GM12878 (cell line): ENCODE measurements around the gene ACOX1.

Source experiments
- CTCF ChIP-seq, 3 experiments: IDR thresholded peaks in 2 of 3; conservative IDR thresholded peaks in 1 of 3; 2 replicates each; pipeline ENCODE4 v1.5.1; 2011; ENCODE audit warnings: low read depth in 3 of 3, low read length in 3 of 3, mild to moderate bottlenecking in 3 of 3, control low read depth in 2 of 3, moderate library complexity in 2 of 3, inconsistent platforms in 1 of 3, mixed read lengths in 1 of 3; ENCODE audit not compliant: control insufficient read depth in 2 of 3, insufficient read depth in 1 of 3; ENCODE audit errors: extremely low read depth in 1 of 3
- EZH2 ChIP-seq: IDR thresholded peaks from 2 replicates; pipeline ENCODE4 v1.6.1; 2012; ENCODE audit warnings: low read depth, mild to moderate bottlenecking, control low read depth, inconsistent platforms, low read length, borderline replicate concordance; ENCODE audit not compliant: control insufficient read depth
- IRF5 ChIP-seq: fragments of 450-650 bp; IDR thresholded peaks from 2 replicates; pipeline ENCODE4 v1.6.1; 2017; ENCODE audit warnings: borderline replicate concordance
- NFYB ChIP-seq: IDR thresholded peaks from 2 replicates; pipeline ENCODE4 v1.6.1; 2011; ENCODE audit warnings: low read depth, mild to moderate bottlenecking, low read length, improper control_type of control experiment, moderate library complexity; ENCODE audit not compliant: insufficient read depth
- POLR2A ChIP-seq: IDR thresholded peaks from 2 replicates; pipeline ENCODE4 v1.6.1; 2011; ENCODE audit warnings: low read depth, mild to moderate bottlenecking, low read length
- USF2 ChIP-seq: IDR thresholded peaks from 2 replicates; pipeline ENCODE4 v1.6.1; 2011; ENCODE audit warnings: low read depth, low read length, improper control_type of control experiment, borderline replicate concordance
- ZBTB11 ChIP-seq: fragments of 450-650 bp; formaldehyde crosslinking; IDR thresholded peaks from 2 replicates; pipeline ENCODE4 v1.5.0; 2022; ENCODE audit warnings: mild to moderate bottlenecking, missing genetic modification characterization
- ZBTB33 ChIP-seq: fragments of 450-650 bp; IDR thresholded peaks from 2 replicates; pipeline ENCODE4 v1.6.1; 2017; ENCODE audit warnings: mild to moderate bottlenecking

- TF ChIP-seq EZH2: no peak
- no peak for TF ChIP-seq ZBTB11
- no peak for TF ChIP-seq ZBTB33
- TF ChIP-seq CTCF (IDR thresholded peaks at IDR 0.05 in 2 of 3, conservative IDR thresholded peaks at IDR 0.05 in 1 of 3; ENCODE audit: control insufficient read depth in 2 of 3, extremely low read depth in 1 of 3, insufficient read depth in 1 of 3, low read depth in 3 of 3, low read length in 3 of 3): no peak
- no peak for TF ChIP-seq POLR2A
- TF ChIP-seq IRF5: no peak
- no peak for TF ChIP-seq NFYB
- no peak for TF ChIP-seq USF2
Observed at GRCh38 chr17:75925912-75926311, 53.1 kb downstream of the ACOX1 start.
